ENCODE results near the gene RHOJ.
"Not testable (repeated sequence)": the region's sequence is repeated elsewhere in the genome, so short reads cannot be mapped to it uniquely, and the experiment has no call there.

The RHOJ gene

GRCh38 chr14:63204407-63205043 is at the start of gene RHOJ:
TSS of gene RHOJ (plus strand) at chr14:63204443. CDS start at chr14:63204870, 427 bp downstream.
- no peak for DNase-seq

- DNase-seq, result no peak
These were observed 48.6 kb upstream of the RHOJ start for GRCh38 chr14:63155511-63156185.

DNA sequence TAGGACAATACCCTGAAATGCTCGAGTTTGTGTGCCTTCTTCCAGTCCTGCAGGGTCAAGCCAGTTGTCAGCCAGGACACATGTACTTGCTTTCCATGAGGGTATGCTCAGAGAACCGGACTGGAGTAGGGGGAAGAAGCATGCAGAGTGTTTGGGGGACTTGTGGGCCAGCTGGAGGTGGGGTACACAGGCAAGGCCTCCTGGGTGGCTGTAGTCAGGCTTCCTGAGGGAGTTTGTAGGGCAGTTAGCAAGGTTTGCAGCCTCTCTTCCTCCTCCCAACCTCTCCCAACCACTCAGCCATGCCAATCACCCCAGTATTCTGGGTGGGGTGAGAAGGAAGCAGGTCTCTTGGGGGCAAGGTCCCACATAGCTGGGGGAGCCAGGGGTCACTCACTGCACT is 47.0 kb upstream of the RHOJ start:
- no peak for DNase-seq

DNA sequence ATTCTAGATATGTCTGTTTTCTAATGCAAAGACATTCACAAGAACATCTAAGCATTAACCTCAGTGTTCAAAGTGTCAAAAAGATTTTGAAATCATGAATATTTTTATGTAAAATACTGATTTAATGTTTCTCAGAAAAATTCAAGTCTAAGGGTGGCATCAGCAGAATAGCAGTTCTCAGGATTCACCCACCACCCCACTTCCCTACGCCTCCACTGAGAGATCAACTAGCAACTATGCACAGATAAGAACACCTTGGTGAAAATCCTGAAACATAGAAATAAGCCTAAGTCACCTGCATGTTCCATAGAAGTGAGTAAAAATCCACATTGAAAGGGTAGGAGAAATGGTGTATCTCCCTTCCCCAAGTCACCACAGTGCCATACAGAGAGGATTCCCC is 40.9 kb upstream of the RHOJ start:
- DNase-seq, result no peak

GRCh38 chr14:63164108-63164683 is 40.0 kb upstream of the RHOJ start:
- DNase-seq, result no peak

- not testable (repeated sequence) for DNase-seq
These were observed 39.0 kb upstream of the RHOJ start for GRCh38 chr14:63165267-63165666.

DNA sequence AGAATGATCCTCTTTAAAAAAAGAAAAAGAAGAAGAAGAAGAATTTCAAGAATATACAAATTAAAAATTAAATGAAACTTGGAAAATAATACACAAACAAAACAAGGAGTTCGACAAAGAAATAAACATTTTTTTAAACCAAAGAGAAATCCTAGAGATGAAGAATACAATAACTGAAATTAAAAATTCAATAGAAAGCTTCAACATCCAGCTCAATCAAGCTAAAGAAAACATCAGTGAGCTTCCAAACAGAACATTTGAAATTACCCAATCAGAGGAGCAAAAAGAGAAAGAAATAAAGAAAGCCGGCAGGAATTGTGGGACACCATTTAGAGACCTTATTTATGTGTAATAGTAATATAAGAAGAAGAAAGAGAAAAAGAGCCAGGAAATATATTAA is 37.2 kb upstream of the RHOJ start:
- no peak for DNase-seq

DNA sequence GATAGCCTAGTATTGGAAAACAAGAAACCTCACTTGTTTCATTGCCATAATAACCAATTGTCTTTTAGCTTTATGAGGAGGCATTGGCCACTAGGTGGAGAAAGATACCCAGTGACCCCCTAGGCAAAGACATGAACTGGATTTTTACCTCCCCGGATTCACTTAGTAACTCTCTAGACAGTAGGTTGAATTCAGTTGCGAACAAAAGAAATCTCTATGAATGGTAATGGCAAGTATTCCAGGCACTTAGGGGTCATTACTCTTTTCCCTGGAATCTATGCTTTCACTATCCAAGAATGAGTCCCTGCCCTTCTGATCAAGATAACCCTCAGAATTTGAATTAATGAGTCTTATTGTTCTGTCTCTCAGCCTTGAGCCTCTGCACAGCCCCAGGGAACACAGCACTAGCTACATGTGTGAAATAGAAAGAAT is 29.5 kb upstream of the RHOJ start:
- DNase-seq, result peak; percentile 5

DNA sequence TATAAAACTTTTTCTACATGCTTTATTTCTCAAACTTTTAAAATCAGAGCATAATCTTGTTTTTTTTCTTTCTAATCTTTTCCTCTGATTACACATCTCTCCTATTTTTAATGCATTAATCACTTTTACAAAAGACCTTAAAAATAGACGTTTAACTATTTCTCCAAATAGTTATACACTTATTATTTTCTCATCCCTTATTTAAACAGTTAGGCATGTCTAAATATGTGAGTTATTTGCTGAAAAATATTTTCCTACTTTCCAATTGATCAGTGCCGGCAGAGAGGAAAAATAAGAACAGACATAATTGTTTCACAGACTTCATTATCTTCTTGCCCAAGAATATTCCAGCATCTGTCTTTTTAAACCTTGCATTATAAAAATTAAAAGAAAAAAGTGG is 28.7 kb upstream of the RHOJ start:
- no peak for DNase-seq

GRCh38 chr14:63178912-63179311 is 25.3 kb upstream of the RHOJ start:
- no peak for DNase-seq

- no peak for DNase-seq
These were observed 24.9 kb upstream of the RHOJ start for GRCh38 chr14:63179383-63179782.

DNA sequence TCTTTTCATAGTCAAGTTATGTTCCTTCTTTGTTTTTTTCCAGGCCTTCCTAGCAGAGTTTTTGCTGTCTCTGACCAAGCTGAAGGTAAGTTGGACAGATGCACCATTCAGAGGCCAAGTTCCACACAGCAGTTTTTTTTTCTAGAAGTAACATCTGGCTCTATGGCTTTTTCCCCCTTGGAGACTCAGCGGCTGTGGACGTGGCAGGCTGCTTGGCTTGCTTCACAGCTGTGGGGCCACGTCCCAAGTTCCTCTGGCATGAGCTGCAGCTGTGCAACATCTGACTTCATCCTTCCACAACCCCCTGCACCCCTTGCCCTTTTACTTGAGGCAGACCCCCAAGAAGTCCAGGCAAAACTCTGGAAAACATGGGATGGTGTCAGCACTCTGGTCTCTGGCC is 24.2 kb upstream of the RHOJ start:
- no peak for DNase-seq

DNA sequence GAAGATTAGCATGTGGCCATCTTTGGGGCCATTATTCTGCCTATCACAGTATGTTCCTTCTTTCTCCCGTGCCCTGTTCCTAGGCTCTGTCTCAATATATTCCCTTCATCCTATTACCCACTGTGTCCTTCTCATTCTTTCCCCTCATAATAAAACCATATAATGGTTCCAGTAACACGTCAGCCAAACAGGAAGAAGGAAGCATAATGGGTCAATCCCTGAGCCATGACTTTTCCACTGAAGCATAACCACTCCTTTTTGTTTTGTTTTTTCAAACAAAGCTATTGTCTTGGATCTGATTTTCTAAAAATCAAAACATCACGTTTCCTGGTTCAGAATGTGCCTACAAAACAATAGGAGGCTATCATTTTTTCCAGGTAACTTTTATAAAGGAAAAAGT is 21.3 kb upstream of the RHOJ start:
- DNase-seq, result no peak

DNA sequence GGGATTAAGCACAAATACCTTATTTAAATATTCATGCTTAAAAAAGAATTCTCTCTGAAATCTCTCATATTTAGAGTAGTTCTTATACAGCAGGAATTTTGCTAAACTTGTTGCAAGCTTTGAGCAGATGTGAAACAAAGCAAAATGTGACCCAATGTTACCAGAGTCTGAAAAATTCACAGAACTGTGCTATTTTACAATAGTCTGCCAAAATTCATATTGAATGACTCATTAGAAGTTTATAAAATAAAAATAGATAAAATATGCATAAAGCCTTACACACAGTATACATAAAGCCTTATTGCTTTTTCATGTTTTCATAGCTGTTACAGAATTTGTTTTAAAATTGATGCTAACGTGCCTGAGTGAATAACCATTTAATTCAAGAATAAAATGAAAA is 17.8 kb upstream of the RHOJ start:
- no peak for DNase-seq

- DNase-seq, result no peak
These were observed 13.0 kb upstream of the RHOJ start for GRCh38 chr14:63191211-63191610.

DNA sequence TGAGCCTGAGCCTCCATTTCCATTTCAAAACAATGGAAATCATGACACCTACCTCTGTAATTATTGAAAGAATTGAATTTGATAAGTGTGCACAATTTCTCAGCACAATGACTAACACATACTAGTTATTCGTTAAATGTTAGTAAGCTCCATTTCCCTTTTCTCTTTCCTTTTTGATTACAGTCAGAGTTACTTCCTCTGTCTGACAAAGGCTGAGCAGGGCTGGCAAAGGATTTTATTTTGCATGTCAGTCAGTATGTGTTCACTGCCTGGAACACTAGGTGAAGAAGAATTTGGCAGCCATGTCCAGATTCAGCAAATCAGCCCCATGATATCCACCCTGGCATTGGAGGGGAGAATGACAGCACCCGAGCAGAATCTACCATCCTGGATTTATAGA is 12.2 kb upstream of the RHOJ start:
- no peak for DNase-seq

DNA sequence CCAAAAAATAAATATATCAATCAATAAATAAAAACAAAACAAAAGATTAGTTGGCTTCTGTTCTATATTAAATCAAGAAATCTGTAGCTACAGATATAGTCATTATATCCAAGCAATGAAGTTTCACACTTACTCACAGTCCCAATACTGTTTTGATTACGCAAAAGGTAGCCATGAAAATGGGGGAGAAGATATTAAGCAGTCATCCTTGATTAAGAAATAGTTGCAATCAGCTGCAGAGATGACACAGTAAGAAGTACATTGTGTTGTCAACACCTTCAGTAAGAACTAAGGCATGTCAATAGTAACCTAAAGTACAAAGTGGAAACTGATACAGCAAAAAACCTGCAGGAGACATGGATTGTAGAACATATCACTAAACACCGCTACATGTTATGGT is 11.0 kb upstream of the RHOJ start:
- no peak for DNase-seq

DNA sequence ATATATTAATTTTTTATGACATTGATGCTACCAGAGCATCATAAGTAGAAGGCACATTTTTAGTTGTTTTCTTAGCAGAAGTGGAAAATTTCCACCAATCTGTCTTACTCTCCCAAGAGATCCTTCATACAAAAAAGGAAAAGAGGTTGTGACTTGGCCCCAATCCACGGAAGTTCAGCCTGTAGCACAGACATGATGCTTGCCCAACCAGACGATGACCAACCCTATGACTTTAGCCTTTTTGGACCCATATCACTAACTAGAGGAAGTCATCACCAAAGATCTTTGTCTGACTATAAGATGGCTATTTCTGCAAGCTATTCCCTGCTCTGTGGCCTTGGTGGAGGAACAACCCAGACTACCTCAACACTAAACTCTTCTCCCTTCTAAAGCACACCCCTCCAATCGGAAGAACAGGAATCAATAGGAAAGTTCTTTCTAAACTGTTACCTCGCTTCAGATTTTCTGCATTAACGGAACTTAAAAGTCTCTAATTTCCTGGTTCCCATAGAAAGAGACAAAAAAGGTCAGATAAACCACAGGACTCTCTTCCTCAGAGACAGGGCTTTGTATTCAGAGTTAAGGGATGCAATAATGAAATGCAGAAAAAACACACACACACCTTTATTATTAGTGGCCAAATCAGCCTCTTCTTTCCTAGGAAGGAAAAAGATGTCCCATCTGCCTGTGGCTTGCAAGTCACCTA is 4.1 kb upstream of the RHOJ start:
- no peak for DNase-seq

DNA sequence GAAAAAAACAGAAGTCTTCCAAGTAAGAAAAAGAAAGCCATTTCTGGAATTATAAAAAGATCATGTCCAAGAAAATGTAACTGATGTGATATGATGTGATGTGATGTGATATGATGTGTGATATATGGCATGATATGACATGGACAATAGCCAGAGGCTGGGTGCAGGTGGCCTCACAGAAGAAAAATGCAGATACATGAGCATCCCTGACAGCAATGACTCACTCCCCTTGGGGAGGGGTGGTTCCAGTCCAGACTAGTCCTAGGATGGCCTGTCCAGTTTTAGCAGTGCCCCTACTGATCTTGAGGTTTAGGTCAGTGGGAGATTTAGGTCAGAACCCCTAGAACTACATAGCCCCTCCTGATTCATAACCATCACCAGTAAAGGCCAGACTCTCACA is 3.5 kb upstream of the RHOJ start:
- DNase-seq, result no peak

DNA sequence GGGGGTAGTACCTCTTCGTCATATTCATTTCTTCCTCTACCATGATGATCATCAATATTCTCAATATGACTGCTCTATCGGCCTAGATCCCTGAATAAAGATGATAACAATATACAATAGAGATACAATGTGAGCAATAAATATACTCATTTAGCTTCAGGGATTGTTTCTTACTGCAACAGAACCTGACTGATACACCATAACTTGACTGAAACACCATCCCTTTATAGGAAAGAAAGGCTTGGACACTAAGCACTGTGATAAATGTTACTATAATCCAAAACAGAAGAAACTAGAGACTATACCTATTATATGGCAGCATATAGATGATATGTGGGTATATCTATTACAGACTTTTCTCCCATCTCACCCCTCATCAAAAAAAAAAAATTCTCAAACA is 1.2 kb upstream of the RHOJ start:
- no peak for DNase-seq

- no peak for DNase-seq
These were observed 431 bp upstream of the RHOJ start for GRCh38 chr14:63203618-63204406.

GRCh38 chr14:63205044-63205575 is 867 bp downstream of the RHOJ start:
- DNase-seq, result no peak

DNA sequence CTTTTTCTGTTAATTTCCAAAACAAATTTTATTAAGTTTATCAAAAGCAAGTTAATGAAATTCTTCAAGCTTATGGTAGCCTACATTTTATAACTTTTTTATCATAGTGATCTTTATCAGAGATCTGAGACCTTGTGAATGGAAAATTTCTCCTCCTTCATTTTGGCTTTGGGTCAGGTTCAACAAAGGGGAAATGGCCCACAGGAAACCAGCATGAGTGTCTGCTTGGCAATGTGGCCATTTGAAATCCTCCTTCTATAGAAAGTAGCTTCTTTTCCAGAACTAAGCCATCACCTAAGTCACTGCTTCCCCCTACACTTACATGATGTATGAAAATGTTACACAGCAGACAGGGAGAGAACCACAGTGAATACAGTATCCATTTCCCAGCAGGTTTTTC is 1.6 kb downstream of the RHOJ start:
- DNase-seq, result no peak

Data from activated CD4-positive, alpha-beta T cell treated with anti-CD3 and anti-CD28 coated beads, Interleukin-2, amount 50 U/mL, for 16 hours (primary cell).